Occipital lobe (tissue), 2 donors: ENCODE results near the gene RBMS1. TPM values are rescaled to one million over a fixed set of nuclear protein-coding genes. Genes with fewer than 3 reads are reported as not detected.

Source experiments
- DNase-seq: peaks from one replicate; lab custom pipeline; 2025; lab: John Stamatoyannopoulos, UW
- total RNA-seq: library from RNA; depleted of rRNA; stranded (reverse); fragments of >200 nt; gene quantifications from one replicate; pipeline ENCODE4 v1.2.3, GENCODE V29; 2014

Gene RBMS1
- total RNA-seq, 1 donor from 2014 or later = 7.8 TPM

- no peak for DNase-seq
Observed at GRCh38 chr2:160411167-160411566, 82.4 kb downstream of the RBMS1 start.

GRCh38 chr2:160409480-160409879, 84.1 kb downstream of the RBMS1 start:
- no peak for DNase-seq

- no peak for DNase-seq
Observed at GRCh38 chr2:160408959-160409291, 84.7 kb downstream of the RBMS1 start.

DNA sequence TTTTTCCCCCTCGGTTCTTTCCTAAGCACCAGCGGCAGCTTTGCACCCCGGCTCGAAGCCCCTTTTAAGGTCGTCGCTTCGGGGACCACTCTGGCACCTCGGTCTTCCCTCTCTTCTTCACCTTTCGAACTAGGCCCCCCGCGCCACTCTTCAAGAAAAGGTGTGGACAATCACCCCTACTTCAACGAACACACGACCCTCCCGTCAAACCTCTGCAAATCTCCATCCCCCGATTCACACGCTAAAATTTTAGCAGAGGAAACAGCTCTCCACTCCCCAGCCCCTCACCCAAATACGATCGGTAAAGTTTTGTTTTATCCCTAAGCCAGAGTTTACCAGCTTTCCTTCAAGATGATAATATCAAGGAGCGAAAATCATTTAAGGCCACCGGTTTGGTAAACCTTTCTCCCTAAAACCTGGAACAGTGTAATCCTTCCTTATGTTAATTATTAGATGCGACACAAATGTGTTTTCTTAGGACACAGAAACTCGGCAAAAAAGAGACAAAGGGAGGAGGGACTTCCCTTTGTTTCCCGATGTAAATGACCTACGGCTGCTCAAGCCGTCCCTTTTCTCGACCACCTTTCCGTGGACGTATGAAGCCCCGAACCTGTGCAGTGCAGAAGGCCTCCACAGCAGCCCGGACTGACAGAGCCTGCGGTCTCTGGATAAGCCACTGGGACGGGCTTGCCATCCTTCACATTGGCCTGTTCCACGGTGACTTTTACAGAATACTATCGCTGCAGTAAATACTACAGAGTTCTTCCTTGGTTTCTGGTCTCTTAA, 85.2 kb downstream of the RBMS1 start:
- peak; percentile 11 for DNase-seq

DNA sequence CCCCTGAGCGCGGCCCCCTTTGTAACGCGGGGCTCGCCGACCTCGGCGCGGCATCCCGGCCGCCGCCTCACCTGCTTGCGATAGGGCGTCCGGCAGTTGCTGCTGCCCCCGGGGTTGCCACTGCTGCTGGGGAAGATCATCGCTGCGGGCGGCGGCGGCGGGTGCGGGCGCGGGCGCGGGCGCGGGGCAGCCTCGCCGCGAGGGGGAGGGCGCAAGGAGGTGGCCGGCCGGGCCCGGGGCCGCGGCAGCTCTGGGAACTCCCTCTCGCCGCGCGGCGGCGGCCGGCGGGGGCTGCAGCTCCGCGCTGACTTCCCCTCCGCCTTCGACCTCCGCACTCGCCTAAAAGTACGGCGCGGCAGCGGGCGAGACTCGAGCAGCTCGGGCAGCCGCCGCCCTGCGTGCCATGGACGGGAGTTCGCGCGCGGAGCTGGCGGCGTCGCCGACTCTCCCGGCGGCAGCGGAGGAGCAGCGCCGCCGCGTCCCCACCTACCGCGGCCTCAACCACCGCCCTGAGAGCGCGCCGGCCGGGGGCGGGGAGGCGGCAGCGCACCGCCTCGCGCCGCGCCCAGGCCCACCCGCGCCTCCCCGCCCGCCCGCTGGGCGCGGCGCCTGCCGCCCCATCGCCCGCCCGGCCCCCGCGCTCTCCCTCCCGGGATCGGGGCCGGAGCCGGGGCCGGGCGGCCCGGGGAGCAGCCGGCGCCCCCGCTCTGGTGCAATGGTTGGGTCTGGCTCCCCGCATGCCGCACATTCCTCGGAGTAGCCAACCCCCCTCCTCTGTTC, 86.0 kb downstream of the RBMS1 start:
- no peak for DNase-seq

DNA sequence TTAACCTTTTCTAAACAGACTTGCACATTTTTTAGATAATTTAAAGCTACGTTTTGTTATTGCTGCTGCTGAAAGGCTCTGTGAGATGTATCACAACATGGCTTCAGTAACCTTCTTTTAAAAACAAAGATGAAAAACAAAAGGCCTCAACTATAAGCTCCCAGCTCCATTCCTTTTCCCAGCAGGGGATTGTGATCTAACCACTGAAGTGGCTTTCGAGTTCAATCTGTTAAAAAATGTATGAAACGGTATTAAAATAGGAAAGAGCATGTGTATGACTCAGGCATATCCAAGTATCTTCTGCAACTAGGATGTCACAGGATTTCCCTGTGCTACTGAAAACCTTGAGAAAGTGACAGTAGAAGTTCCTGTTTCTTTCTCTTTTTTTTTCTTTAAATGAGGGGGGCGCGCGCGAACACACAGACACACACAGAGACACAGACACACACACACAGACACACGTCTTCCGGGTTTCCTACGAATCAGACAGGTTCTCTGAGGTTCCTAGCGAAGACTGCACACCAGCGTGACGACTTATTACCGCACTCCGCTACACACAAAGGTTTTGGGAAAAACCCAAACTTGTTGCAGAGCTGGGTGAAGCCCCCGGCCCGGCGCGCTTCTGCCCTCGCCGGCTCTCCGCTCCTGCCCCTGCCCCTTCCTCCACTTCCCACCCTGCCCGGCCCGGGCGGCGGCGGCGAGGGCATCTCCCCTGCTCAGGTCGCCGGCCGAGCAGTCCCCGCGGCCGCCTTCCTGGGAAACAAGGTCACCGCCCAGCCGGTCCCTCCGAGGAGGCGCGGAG, 86.8 kb downstream of the RBMS1 start:
- DNase-seq = peak; percentile 33

- no peak for DNase-seq
Observed at GRCh38 chr2:160405077-160405867, 88.3 kb downstream of the RBMS1 start.

GRCh38 chr2:160402997-160403979, 90.3 kb downstream of the RBMS1 start:
- DNase-seq = no peak

- DNase-seq = no peak
Observed at GRCh38 chr2:160402501-160402900, 91.1 kb downstream of the RBMS1 start.

GRCh38 chr2:160401895-160402294, 91.7 kb downstream of the RBMS1 start:
- no peak for DNase-seq

DNA sequence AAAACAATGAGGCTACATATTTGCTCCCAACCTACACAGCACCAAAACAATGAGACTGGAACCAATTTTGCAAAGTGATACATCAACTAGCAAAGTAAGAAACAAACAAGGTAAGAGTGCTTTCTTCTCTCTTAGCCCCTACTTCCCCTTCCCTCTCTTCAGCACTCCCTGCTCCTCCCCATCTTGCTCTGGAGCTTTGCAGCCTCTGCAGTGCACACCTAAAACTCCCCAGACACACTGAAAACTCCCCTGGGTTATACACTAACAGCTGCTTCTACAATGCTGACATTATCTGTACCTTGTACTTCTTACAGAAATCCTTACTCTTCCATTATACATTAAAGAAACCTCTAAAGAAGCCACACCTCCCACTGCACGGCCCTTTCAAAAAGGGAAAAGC, 93.7 kb downstream of the RBMS1 start:
- no peak for DNase-seq

DNA sequence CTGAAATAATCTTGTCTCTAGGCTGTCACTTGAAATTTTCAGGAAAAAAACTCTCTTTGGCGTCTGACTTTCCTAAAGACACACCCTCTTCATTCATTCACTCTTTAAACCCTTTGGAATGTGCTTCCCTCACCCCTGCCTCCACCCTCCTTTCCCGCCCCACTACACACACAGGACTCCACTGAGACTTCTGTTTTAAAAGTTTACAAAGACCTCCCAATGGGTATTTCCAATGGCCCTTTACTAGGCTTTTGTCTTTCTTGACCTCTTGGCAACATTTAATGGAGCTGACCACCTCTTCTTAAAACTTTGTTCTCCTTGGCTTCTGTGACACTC, 96.1 kb downstream of the RBMS1 start:
- DNase-seq = no peak

DNA sequence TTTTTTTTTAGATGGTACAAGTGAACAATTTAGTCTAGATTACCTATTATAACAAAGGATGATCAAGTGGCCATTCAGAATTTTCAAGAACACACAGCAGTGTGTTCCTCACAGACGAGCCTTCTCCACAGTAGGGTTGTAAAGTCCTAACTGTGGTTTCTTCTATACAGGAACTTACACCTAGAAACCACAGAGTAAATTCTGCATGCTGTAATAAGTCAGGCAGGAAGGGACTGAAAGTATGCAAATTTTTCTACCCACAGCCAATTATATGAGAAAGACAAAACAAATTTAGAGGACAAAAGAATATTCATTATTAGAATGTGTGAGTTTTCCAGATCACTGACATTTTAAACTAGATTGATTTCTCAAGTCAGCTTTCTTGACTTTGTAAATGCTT, 99.5 kb downstream of the RBMS1 start:
- no peak for DNase-seq

DNA sequence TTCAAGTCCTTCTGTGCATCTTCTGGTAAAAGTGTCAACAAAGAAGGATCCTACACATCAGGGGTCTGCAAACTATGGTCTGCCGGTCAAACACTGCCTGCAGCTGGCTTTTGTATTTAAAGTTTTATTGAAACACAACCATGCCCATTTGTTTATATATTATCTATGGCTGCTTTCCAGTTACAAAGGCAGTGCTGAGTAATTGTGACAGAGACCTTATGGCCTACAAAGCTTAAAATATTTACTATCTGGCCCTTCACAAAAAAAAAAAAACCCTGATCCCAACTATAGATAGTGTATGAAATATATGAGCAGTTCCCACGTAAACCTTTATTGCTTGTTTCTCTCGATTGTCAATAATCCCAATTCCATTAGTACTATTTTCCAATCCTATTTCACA, 101.4 kb downstream of the RBMS1 start:
- no peak for DNase-seq

GRCh38 chr2:160390544-160391455, 102.8 kb downstream of the RBMS1 start:
- DNase-seq = no peak

DNA sequence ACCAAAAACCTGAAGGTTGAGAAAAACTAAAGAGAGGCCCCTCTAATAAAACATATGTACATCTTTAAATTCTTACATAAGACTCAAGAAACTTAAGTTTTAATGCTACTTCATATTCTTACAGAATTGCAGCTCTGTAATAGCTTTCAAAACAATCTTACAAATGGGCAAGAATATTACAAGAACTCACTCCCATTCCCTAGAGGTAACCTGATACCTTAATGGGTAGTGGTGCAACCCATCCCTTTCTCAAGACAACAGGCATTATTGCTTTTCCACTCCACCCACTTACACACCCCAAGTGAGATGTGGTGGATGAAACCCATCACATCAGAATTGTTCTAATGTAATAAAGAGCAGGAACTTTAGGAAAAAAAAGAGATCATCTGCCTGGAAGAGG, 103.7 kb downstream of the RBMS1 start:
- no peak for DNase-seq

DNA sequence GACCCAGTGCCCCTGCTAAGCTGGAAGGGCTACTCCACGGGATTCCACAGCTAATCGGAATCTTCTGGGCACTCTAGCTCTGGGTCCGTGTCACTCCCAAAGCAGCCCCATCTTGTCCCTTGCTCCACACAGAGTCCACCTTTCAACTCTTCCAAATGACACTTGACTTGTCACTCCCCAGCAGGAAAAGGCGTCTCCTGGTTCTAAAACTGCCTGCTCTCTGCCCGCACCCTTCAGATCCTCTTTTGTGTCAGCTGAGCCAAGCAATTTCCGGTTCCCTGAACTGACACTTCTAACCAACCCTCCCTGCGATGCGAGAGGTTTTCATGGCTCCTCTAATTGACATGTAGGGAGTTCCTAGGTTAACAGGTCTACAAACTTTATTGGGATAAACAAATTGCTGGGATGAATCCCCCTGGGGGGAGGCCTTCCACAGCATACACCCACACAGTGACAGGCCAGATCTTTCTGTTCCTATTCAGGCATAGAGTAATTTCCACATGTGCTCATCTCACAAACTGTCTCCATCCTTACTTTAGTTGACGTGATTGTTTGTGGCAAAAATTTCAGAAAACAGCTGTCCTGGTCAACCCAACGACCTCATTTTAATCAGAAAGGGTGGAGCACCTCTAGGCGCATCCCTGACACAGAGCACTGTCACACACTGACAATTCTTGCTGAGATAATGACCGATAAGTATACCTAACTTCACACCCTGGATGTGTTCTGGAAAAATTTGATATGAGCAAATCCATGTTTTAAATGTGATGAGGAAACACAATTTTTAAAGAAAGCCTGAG, 104.9 kb downstream of the RBMS1 start:
- DNase-seq = no peak

- no peak for DNase-seq
Observed at GRCh38 chr2:160387558-160388262, 105.9 kb downstream of the RBMS1 start.
